ENCODE measurements around the gene UBE2I.

DNA sequence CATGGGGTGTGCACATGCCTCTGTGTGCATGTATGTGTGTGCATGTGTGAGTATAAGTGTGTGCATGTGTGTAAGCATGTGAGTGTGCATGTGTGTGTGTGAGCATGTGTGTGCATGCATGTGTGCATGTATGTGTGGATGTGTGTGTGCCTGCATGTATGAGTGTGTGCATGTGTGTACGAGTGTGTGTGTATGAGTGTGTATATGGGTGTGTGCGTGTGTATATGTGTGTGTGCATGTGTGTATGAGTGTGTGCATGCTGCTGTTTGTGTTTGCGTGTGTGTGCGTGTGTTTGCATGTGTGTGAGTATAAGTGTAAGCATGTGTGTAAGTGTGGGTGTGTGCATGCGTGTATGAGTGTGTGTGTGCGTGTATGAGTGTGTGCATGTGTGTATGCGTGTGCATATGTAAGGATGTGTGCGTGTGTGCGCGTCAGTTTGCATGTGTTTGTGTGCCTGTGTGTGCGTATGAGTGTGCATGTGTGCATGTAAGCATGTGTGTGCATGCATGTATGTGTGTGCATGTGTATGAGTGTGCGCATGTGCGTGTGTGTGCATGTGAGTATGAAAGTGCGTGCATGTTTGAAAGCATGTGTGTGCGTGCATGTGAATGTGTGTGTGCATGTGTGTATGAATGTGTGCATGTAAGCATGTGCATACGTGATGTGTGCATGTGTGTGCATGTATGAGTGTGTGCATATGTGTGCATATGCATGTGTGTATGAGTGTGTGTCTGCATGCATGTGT is 44.9 kb upstream of the UBE2I start:
- TF ChIP-seq POLR2A (IDR thresholded peaks at IDR 0.05) = no peak
- TF ChIP-seq, protein P1, sequence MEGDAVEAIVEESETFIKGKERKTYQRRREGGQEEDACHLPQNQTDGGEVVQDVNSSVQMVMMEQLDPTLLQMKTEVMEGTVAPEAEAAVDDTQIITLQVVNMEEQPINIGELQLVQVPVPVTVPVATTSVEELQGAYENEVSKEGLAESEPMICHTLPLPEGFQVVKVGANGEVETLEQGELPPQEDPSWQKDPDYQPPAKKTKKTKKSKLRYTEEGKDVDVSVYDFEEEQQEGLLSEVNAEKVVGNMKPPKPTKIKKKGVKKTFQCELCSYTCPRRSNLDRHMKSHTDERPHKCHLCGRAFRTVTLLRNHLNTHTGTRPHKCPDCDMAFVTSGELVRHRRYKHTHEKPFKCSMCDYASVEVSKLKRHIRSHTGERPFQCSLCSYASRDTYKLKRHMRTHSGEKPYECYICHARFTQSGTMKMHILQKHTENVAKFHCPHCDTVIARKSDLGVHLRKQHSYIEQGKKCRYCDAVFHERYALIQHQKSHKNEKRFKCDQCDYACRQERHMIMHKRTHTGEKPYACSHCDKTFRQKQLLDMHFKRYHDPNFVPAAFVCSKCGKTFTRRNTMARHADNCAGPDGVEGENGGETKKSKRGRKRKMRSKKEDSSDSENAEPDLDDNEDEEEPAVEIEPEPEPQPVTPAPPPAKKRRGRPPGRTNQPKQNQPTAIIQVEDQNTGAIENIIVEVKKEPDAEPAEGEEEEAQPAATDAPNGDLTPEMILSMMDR (IDR thresholded peaks at IDR 0.05) = no peak
- TF ChIP-seq POLR2AphosphoS5 (IDR thresholded peaks at IDR 0.05) = no peak

Data from prostate gland (tissue), 2 donors.